Measurements from ENCODE around the gene NNAT.

- TF ChIP-seq CTCF (IDR thresholded peaks at IDR 0.05) (no peak), ZFX (IDR thresholded peaks at IDR 0.05; ENCODE audit: borderline replicate concordance) (no peak)
Observed at GRCh38 chr20:37562695-37563480, 41.8 kb downstream of the NNAT start.
